AG04450 (cell line): ENCODE results near the gene MCTP1. TPM values are rescaled to one million over a fixed set of nuclear protein-coding genes. Genes with fewer than 3 reads are reported as not detected.
"Not testable (repeated sequence)": the region's sequence is repeated elsewhere in the genome, so short reads cannot be mapped to it uniquely, and the experiment has no call there.

Experiments used
- CTCF ChIA-PET: fragments of 300-600, 350-600 bp; formaldehyde crosslinking; extraction: SDS; loops from one replicate; lab custom pipeline; 2022; ENCODE audit warnings: antibody characterized with exemption, inconsistent platforms; lab: Charles Lee
- POLR2A ChIA-PET: fragments of 350-600 bp; formaldehyde crosslinking; extraction: SDS; loops from one replicate; lab custom pipeline; 2021; ENCODE audit warnings: antibody characterized with exemption, inconsistent platforms; lab: Yijun Ruan, JAX
- DNase-seq: peaks from one replicate; pipeline ENCODE4 v3.0.0-alpha.2; 2011; ENCODE audit warnings: low read depth, low spot score
- H3K27ac ChIP-seq: one replicate; pipeline ENCODE4 v1.5.1; 2012; ENCODE audit warnings: low read depth, low read length, control low read depth
- H3K27me3 ChIP-seq: one replicate; pipeline ENCODE4 v1.6.0; 2012; ENCODE audit warnings: low read length; ENCODE audit not compliant: control insufficient read depth, insufficient read depth
- H3K4me3 ChIP-seq: 2 replicates; pipeline ENCODE4 v1.5.1; 2011; ENCODE audit warnings: mild to moderate bottlenecking, low read depth, low read length, control low read depth
- H3K9me3 ChIP-seq: 2 replicates; pipeline ENCODE4 v1.5.1; 2012; ENCODE audit warnings: low read length; ENCODE audit not compliant: control insufficient read depth, insufficient read depth
- CTCF ChIP-seq: IDR thresholded peaks from 2 replicates; pipeline ENCODE4 v1.5.1; 2011; ENCODE audit warnings: low read depth, low read length, control low read depth, inconsistent platforms
- polyA plus RNA-seq: library from polyadenylated mRNA; depleted of rRNA; stranded (reverse); fragments of >200 nt; gene quantifications from 2 replicates; pipeline ENCODE4 v1.2.3, GENCODE V29; 2011

The MCTP1 gene
- polyA plus RNA-seq, 1 experiment, result 0.66 TPM

DNA sequence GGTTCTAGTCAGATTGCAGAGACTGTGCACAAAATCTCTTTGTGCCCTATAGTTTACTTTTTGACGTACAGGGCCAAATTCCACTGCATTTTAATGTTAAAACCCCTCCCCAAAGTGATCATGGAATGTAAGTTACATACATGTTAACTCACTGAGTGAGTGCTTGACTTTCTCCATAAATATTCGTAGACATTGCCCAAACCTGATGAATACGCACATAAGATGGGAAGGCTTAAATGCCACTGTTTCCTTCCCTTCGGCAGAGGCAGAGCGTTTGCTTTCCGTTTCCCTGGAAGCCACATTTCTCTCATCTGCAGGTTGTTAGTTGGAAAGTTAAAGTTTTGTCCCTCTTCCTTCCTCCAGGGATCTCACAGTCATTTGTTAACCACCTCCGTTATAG is 286.2 kb downstream of the MCTP1 start:
- DNase-seq, result no peak
- Histone ChIP-seq H3K27ac (no peak overlapping the region), H3K9me3 (no peaks in the 10 kb centered on the region), H3K4me3 (no peak overlapping the region), H3K27me3 (peaks cover 2% of the 10 kb centered on the region)
- POLR2A ChIA-PET, result no interaction called here
- no peak for TF ChIP-seq CTCF
- CTCF ChIA-PET, result no interaction called here

- H3K27ac ChIP-seq, H3K4me3 ChIP-seq, H3K27me3 ChIP-seq, DNase-seq, H3K9me3 ChIP-seq, POLR2A ChIA-PET: not testable (repeated sequence)
- CTCF ChIA-PET, result interaction anchor here (0.8 kb wide), 1 partner anchor 244 kb away, joined by 3 read pairs; no protein-coding TSS in a partner anchor
Measured at GRCh38 chr5:94994537-94994936, 290.4 kb downstream of the MCTP1 start.

- H3K27ac ChIP-seq, result no peak overlapping the region
- no peak for TF ChIP-seq CTCF
- ChIA-PET CTCF (interaction anchor here (0.6 kb wide), 1 partner anchor 48 kb away, joined by 4 read pairs; no protein-coding TSS in a partner anchor), POLR2A (no interaction called here)
- H3K9me3 ChIP-seq, result no peaks in the 10 kb centered on the region
- no peaks in the 10 kb centered on the region for H3K27me3 ChIP-seq
- no peak overlapping the region for H3K4me3 ChIP-seq
- DNase-seq, result no peak
Measured at GRCh38 chr5:94993491-94993890, 291.4 kb downstream of the MCTP1 start.

- Histone ChIP-seq H3K27me3 (no peaks in the 10 kb centered on the region), H3K27ac (no peak overlapping the region), H3K9me3 (no peaks in the 10 kb centered on the region), H3K4me3 (no peak overlapping the region)
- ChIA-PET POLR2A (no interaction called here), CTCF (no interaction called here)
- no peak for DNase-seq
- no peak for TF ChIP-seq CTCF
Measured at GRCh38 chr5:94992325-94992724, 292.6 kb downstream of the MCTP1 start.

DNA sequence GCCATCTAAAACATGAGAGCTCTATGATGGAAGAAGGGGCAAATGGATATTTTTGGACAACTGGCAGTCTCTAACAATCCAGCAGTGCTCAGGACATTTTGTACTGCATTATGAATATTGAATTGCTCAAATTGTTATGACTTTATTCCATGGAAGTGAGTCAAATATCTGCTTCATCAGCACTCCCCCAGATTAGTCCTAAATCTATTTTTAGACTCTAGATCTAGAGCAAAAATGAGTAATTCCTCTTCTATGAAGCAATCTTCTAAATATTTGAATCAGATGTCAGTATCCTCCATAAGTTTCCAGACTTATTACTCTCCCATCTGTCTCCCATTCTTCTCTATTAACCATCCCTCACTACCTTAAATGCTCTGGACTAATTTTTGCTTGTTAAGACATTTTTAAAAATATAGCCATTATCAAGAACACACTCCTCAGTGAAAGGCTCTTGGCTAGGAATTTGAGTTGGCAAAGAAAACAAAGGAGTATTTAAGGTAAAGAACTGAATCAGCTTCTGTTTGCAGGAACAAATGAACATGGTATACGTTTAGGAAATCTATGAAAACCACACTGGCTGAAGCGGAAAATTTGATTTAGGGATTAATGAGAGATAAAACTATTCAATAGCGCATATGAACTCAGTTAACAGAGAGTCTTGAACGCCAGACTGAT is 300.9 kb downstream of the MCTP1 start:
- no peak for TF ChIP-seq CTCF
- Histone ChIP-seq H3K4me3 (no peak overlapping the region), H3K9me3 (no peaks in the 10 kb centered on the region), H3K27ac (no peak overlapping the region), H3K27me3 (no peaks in the 10 kb centered on the region)
- POLR2A ChIA-PET, result no interaction called here
- DNase-seq, result no peak
- CTCF ChIA-PET, result interaction anchor here (1.6 kb wide), 1 partner anchor 16 kb away, joined by 8 read pairs; no protein-coding TSS in a partner anchor
